Cardiac muscle cell (in vitro differentiated cells and primary cell): ENCODE results near the gene DAB1. TPM values are rescaled to one million over a fixed set of nuclear protein-coding genes. Genes with fewer than 3 reads are reported as not detected.

Experiments used
- DNase-seq, 2 donors: peaks; one replicate each; pipeline versions ENCODE4 v3.0.0 to v3.0.0-alpha.2; 2010 to 2017; ENCODE audit warnings: low read depth in 1 of 2, low spot score in 1 of 2
- H3K27ac ChIP-seq: fragments of 200-600 bp; sonication (generic); 2 replicates; pipeline ENCODE4 v1.5.1; 2016
- H3K27me3 ChIP-seq: fragments of 200-600 bp; sonication (generic); 2 replicates; pipeline ENCODE4 v1.6.0; 2016; ENCODE audit warnings: control low read depth
- H3K36me3 ChIP-seq: fragments of 200-600 bp; sonication (generic); 2 replicates; pipeline ENCODE4 v1.5.1; 2016; ENCODE audit warnings: control low read depth
- H3K4me1 ChIP-seq: fragments of 200-600 bp; sonication (generic); 2 replicates; pipeline ENCODE4 v1.8.1; 2017; ENCODE audit warnings: low read depth, mild to moderate bottlenecking, mixed run types
- H3K4me3 ChIP-seq: fragments of 200-600 bp; sonication (generic); 2 replicates; pipeline ENCODE4 v1.5.1; 2016; ENCODE audit warnings: mild to moderate bottlenecking
- H3K9me3 ChIP-seq: fragments of 200-600 bp; sonication (generic); 2 replicates; pipeline ENCODE4 v1.5.1; 2017; ENCODE audit warnings: low read depth, mild to moderate bottlenecking, control low read depth
- CTCF ChIP-seq: IDR thresholded peaks from 2 replicates; pipeline ENCODE4 v1.5.1; 2012; ENCODE audit warnings: low read depth, mild to moderate bottlenecking, low read length
- polyA plus RNA-seq: library from polyadenylated mRNA; unstranded; fragments of >200 nt; fragmentation: Nextera tagmentation; extraction: Ambion mirVana; gene quantifications from 2 replicates; pipeline ENCODE4 v1.2.1, GENCODE V29; 2016
- total RNA-seq: library from RNA; depleted of rRNA; stranded (reverse); fragments of >200 nt; gene quantifications from 2 replicates; pipeline ENCODE4 v1.2.3, GENCODE V29; 2016

Gene DAB1
- 16.9 and 26.6 TPM in 2 replicates for total RNA-seq
- polyA plus RNA-seq = 24.1 and 32.5 TPM in 2 replicates

- H3K9me3 ChIP-seq = no peaks in the 10 kb centered on the region
- peak within 1 kb of the TSS; percentile 61 for H3K27ac ChIP-seq
- no peak for TF ChIP-seq CTCF
- peak within 1 kb of the TSS; percentile 68 for H3K4me3 ChIP-seq
- H3K4me1 ChIP-seq = no peaks in the 10 kb centered on the region
- H3K27me3 ChIP-seq = no peaks in the 10 kb centered on the region
- peak; percentile 3 to 75 for DNase-seq
- no peaks in the 10 kb centered on the region for H3K36me3 ChIP-seq
These were observed at the start of gene DAB1 for GRCh38 chr1:57423656-57424211. TSS of gene DAB1 (minus strand) at chr1:57424060. CDS start at chr1:57291030, 133,030 bp downstream.

- H3K27ac ChIP-seq = no peak overlapping the region
- no peaks in the 10 kb centered on the region for H3K36me3 ChIP-seq
- no peaks in the 10 kb centered on the region for H3K4me1 ChIP-seq
- TF ChIP-seq CTCF = no peak
- no peak for DNase-seq
- H3K27me3 ChIP-seq = no peaks in the 10 kb centered on the region
- H3K9me3 ChIP-seq = no peaks in the 10 kb centered on the region
- H3K4me3 ChIP-seq = no peak overlapping the region
These were observed 49.6 kb upstream of the DAB1 start for GRCh38 chr1:57473448-57473847.

- Histone ChIP-seq H3K36me3 (no peaks in the 10 kb centered on the region), H3K27me3 (no peaks in the 10 kb centered on the region), H3K4me3 (no peak overlapping the region), H3K4me1 (no peaks in the 10 kb centered on the region), H3K27ac (no peak overlapping the region), H3K9me3 (no peaks in the 10 kb centered on the region)
- TF ChIP-seq CTCF = no peak
- no peak for DNase-seq
These were observed 48.1 kb upstream of the DAB1 start for GRCh38 chr1:57471995-57472394.

- Histone ChIP-seq H3K4me1 (peaks cover 2% of the 10 kb centered on the region), H3K27ac (no peak overlapping the region), H3K27me3 (no peaks in the 10 kb centered on the region), H3K36me3 (no peaks in the 10 kb centered on the region), H3K4me3 (no peak overlapping the region), H3K9me3 (no peaks in the 10 kb centered on the region)
- no peak for TF ChIP-seq CTCF
- peak in 1 of 2 donors; percentile 46 for DNase-seq
These were observed 46.2 kb upstream of the DAB1 start for GRCh38 chr1:57470036-57470435.

GRCh38 chr1:57468641-57469523, 45.0 kb upstream of the DAB1 start:
- Histone ChIP-seq H3K27me3 (no peaks in the 10 kb centered on the region), H3K9me3 (no peaks in the 10 kb centered on the region), H3K4me3 (no peak overlapping the region), H3K27ac (no peak overlapping the region), H3K36me3 (no peaks in the 10 kb centered on the region), H3K4me1 (peaks cover 13% of the 10 kb centered on the region)
- peak in 1 of 2 donors; percentile 64 for DNase-seq
- TF ChIP-seq CTCF = no peak
